CD4-positive, alpha-beta T cell treated with Interleukin-6 at 100 ng/mL for 8 hours (primary cell): ENCODE measurements around the gene JAK3.
"Not testable (repeated sequence)": the region's sequence is repeated elsewhere in the genome, so short reads cannot be mapped to it uniquely, and the experiment has no call there.

Experiments used
- DNase-seq: peaks from one replicate; pipeline ENCODE4 v3.0.0-alpha.2; 2020; ENCODE audit warnings: mixed read lengths, low spot score

The JAK3 gene

DNA sequence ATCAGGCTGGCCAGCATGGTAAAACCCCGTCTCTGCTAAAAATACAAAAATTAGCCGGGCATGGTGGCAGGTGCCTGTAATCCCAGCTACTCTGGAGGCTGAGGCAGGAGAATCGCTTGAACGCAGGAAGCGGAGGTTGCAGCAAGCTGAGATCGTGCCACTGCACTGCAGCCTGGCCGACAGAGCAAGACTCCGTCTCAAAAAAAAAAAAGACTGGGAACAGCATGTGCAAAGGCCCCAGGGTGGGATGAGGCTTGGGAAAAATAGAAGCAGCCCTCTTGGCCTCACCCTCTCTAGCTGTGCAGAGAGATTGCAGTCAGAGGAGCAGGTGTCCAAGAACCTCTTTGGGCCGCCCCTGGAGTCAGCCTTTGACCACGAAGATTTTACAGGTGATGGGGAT is 69.9 kb downstream of the JAK3 start:
- not testable (repeated sequence) for DNase-seq

DNA sequence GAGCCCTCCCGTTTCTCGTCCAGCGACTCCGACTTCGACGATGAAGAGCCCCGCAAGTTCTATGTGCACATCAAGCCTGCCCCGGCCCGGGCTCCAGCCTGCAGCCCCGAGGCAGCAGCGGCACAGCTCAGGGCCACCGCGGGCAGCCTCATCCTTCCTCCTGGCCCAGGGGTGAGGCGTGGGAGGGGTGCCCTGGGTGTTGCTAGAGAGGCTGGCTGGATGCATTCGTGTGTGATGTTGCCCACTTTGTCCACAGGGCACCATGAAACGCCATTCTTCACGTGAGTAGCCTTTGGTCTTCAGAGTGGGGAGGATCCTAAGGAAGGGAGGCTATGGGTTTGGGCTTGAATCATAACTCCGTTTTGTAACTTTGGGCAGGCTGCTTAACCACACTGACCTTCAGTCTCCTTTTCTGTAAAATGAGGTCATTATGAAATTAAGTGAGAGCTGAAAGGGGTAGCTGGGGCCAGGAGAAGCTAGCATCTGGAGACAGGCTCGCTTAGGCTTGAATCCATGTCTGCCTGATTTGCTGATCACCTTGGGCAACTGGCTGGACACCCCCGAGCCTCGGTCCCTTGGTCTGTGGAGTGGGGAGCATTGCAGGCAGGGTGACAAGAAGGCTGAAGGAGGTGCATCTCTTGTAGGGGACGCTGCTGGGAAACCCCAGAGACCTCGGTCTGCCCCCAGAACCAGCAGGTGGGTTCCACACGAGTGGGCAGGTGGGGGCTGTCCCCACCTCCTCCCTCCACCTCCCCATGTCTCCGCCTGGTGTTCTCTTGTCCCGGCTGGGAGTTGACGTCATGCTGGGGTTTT is 71.6 kb downstream of the JAK3 start:
- no peak for DNase-seq

DNA sequence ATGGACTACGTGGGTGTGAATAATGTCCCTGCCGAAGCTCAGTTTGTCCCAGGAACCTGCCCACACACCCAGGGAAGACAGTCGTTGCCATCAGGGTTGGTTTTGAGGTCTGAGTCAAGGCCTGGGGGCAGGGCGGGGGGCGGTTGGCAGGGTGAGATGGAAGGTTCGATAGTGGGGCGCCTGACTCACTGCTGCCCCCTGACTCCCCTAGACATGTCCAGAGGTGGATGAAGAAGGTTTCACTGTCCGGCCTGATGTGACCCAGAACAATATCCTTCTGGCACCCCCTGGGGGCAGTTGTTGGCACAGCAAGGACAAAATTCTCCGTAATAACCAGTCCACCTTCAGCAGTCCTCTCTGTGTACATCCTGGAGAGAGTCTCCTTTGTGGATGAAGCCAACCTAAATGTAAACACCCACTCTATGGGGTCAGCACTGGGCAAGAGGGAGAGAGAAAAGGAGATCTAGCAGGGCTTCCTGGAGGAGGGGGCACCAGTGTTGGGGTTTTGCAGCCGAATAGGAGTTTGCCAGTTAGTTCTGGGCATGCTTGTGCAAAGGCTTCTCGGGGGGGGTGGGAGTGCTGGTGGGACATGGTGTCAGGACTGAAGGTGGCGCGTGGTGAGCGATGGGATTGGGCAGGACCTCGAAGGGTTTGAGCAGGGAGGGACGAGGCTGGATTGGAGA is 72.4 kb downstream of the JAK3 start:
- DNase-seq = no peak
